ENCODE data around the gene RDM1. TPM values are rescaled to one million over a fixed set of nuclear protein-coding genes. Genes with fewer than 3 reads are reported as not detected.
"Not testable (repeated sequence)": the region's sequence is repeated elsewhere in the genome, so short reads cannot be mapped to it uniquely, and the experiment has no call there.

The RDM1 gene
- polyA plus RNA-seq, 1 donor from 2014 or later: not detected

DNA sequence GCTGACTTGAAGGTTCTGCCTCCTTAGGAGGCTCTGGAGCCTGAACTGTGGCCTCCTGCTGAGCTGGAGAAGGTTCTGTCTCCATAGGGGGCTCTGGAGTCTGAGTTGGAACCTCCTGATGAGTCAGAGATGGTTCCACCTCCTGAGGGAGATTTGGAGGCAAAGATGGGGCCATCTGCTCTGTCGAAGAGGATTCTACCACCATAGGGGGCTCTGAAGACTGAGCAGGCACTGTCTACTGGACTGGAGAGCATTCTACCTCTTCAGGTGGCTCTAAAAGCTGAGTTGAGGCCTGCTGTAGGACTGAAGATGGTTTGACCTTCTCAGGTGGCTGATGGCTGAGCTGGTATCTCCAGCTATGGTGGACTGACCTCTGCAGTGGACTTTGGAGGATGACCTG lies 16.2 kb downstream of the RDM1 start:
- Mint-ChIP-seq H3K4me1 (no peaks in the 10 kb centered on the region), H3K27ac (no peak overlapping the region), H3K27me3 (no peaks in the 10 kb centered on the region), H3K36me3 (no peaks in the 10 kb centered on the region), H3K4me3 (no peak overlapping the region), H3K9me3 (no peaks in the 10 kb centered on the region)

DNA sequence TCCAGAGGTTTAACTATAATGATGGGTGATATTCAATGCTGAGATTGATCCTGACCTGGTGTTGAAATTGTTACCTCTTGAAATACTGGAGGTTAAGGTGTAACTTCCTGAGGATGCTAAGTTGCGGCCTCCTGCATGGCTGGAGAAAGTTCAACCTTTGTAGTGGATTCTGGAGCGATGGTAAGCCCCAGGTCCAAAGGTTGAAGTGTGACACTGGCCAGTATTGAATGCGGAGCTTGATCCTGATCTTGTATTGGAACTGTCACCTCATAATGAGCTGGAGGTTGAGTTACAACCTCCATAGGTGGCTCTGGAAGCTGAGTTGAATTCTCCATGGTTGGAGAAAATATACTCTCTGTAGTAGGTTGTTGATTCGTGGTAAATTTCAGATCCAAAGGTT lies 17.0 kb downstream of the RDM1 start:
- Mint-ChIP-seq H3K4me3 (no peak overlapping the region), H3K27me3 (no peaks in the 10 kb centered on the region), H3K36me3 (no peaks in the 10 kb centered on the region), H3K4me1 (no peaks in the 10 kb centered on the region), H3K27ac (no peak overlapping the region), H3K9me3 (no peaks in the 10 kb centered on the region)

DNA sequence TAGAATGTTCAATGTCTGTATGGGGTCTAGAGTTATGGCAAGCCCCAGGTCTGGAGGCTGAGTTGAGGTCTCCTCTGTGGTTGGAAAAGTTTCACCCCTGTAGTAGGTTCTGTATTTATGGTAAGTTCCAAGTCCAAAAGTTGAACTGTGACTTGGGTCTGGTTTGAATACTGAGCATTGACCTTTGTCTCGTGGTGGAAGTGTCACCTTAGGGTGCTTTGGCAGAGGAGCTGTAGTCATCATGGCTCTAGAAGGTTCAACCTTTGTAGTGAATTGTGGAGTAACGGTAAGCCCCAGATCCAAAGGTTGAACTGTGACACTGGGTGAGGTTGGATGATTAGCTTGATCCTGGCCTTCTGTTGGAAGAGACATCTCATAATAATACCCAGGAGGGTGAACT lies 17.6 kb downstream of the RDM1 start:
- Mint-ChIP-seq H3K4me1 (no peaks in the 10 kb centered on the region), H3K27me3 (no peaks in the 10 kb centered on the region), H3K4me3 (no peak overlapping the region), H3K36me3 (no peaks in the 10 kb centered on the region), H3K9me3 (no peaks in the 10 kb centered on the region), H3K27ac (no peak overlapping the region)

DNA sequence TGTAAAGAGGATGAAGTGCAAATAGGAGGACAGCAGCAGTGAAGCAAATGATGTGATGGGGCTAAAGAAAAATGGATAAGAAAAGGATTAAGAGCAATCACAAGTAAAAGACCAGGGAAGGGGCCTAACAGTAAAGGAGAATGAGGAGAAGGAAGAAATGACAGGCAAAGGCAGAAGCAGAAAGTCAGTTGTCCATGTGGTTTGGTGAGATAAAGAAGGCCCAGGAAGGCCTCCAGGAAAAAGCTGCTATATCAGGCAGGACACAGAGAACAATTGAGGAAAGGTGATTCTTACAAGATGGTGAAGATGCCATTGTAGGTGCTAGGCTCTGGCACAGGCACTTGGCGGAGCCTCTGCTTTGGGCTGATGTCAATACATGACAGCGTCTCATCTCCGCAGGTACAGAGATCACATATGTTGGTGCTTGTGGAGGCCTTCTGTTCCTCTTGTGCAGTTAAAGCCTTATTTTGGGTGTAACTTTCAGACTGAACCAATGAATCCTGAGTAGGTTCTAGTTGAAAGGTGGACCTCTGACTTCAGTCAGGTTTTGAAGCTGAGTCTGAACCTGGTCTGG lies 18.1 kb downstream of the RDM1 start:
- Mint-ChIP-seq H3K4me1 (no peaks in the 10 kb centered on the region), H3K27ac (no peak overlapping the region), H3K27me3 (no peaks in the 10 kb centered on the region)

DNA sequence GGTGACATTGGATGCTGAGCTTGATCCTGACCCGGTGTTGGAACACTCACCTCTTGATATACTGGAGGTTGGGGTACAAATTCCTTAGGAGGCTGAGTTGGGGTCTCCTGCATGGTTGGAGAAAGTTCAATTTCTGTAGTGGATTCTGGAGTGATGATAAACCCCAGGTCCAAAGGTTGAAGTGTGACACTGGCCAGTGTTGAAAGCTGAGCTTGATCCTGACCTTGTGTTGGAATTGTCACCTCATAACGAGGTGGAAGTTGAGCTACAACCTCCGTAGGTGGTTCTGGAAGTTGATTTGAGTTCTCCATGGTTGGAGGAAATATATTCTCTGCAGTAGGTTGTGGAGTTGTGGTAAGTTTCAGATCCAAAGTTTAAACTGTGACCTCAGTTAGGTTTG lies 21.2 kb downstream of the RDM1 start:
- no peak overlapping the region for H3K27ac Mint-ChIP-seq
- no peaks in the 10 kb centered on the region for H3K4me1 Mint-ChIP-seq
- H3K9me3 Mint-ChIP-seq: no peaks in the 10 kb centered on the region
- H3K4me3 Mint-ChIP-seq: no peak overlapping the region
- no peaks in the 10 kb centered on the region for H3K27me3 Mint-ChIP-seq
- no peaks in the 10 kb centered on the region for H3K36me3 Mint-ChIP-seq

More for the DNA sequence above, 18.1 kb downstream of the RDM1 start:
- no peak overlapping the region for H3K4me3 Mint-ChIP-seq
- no peaks in the 10 kb centered on the region for H3K36me3 Mint-ChIP-seq
- H3K9me3 Mint-ChIP-seq: no peaks in the 10 kb centered on the region

DNA sequence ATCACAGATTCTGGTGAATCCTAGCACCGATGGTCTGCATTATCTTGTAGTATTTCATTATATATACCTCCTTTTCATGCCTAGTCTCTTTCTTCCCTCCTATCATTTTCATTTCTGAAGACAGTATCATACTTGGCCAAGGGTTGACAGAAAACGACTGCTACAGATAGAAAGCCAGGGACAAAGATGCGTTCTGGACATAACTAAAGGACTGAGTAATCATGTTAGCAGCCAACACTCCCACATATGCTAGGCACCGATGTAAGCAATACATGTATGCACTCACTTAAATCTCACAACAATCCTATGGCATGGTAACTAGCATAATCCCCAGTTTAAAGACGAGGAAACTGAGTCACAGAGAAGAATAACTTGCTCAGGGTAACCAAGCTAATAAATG lies 22.9 kb downstream of the RDM1 start:
- Mint-ChIP-seq H3K4me3 (no peak overlapping the region), H3K27me3 (no peaks in the 10 kb centered on the region), H3K9me3 (no peaks in the 10 kb centered on the region), H3K36me3 (no peaks in the 10 kb centered on the region), H3K4me1 (no peaks in the 10 kb centered on the region), H3K27ac (no peak overlapping the region)

DNA sequence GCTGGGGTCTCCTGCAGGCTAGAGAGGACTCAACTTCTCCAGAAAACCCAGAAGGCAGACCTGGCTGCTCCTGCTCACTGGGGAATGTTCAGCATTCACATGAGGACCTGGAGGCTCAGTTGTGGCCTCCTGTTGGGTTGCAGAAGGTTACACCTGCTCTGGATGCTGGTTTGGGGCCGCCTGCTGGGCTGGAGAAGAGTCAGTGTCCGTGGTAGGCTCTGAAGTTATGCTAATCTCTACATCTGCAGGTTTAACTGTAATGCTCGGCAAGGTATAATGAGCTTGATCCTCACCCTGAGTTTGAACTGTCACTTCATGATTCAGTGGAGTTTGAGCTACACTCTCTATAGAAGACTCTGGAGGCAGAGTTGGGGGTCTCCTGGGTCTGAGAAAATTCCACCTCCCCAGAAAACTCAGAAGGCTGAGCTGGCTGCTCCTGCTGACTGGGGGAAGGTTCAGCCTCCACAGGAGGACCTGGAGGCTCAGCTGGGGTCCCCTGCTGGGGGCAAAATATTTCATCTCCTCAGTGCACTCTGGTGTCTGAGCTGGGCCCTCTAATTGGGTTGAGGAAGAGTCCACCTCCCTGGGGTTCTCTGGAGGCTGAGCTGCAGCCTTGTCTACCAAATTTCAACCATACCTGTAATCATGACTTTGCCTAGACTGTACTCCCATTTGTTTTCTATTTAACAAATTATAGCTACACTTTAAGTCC lies 23.5 kb downstream of the RDM1 start:
- H3K4me3 Mint-ChIP-seq: no peak overlapping the region

DNA sequence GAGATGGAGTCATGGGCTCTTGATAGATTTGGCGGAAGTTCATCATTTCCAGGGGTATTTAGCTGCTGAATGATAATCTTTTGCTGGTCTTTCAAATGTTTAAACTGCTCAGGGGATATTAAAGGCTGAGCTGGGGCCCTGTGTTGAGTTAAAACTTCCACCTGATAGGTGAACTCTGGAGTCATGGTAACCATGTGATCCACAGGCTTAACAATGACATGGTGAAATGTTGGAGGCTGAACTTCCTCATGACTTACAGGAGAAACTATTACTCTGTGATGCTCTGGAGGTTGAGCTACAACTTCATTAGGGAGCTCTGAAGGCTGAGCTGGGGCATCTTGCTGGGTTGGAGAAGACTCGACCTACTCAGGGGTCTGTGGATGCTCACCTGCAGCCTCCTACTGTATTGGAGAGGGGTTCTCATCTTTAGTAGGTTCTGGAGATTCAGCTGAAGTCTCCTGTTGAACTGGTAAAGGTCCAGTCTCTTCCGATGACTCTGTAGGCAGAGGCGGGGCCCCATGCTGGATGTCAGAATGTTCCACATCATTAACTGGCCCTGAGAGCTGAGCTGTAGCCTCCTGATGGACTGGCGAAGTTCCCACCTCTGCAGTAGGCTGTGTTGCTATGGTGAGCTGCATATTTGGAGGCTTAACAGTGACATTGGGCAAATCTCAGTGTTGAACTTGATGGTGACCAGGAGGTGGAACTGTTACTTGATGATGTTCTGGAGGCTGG lies 24.2 kb downstream of the RDM1 start:
- no peaks in the 10 kb centered on the region for H3K4me1 Mint-ChIP-seq
- H3K36me3 Mint-ChIP-seq: no peaks in the 10 kb centered on the region
- H3K27ac Mint-ChIP-seq: no peak overlapping the region
- peaks cover under 1% of the 10 kb centered on the region for H3K27me3 Mint-ChIP-seq
- H3K4me3 Mint-ChIP-seq: no peak overlapping the region
- H3K9me3 Mint-ChIP-seq: no peaks in the 10 kb centered on the region

More for the DNA sequence above, 23.5 kb downstream of the RDM1 start:
- Mint-ChIP-seq H3K27ac (no peak overlapping the region), H3K27me3 (no peaks in the 10 kb centered on the region), H3K4me1 (no peaks in the 10 kb centered on the region), H3K36me3 (no peaks in the 10 kb centered on the region), H3K9me3 (no peaks in the 10 kb centered on the region)

DNA sequence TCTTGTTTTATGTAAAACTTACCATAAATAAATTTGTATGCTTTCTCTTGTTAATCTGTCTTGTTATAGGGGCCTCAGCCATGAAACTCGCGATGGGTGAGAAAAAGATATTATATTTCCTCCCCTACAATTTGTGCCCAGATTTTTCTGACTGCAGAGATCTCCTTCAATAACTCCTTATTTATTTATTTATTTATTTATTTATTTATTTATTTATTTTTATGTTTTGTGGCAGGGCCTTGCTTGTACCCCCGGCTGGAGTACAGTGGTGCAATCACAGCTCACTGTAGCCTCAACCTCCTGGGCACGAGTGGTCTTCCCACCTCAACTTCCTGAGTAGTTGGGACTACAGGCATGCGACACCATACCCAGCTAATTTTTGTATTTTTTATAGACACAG lies 27.1 kb downstream of the RDM1 start:
- Mint-ChIP-seq H3K4me1 (no peaks in the 10 kb centered on the region), H3K9me3 (no peaks in the 10 kb centered on the region), H3K4me3 (no peak overlapping the region), H3K27ac (no peak overlapping the region), H3K27me3 (peaks cover 2% of the 10 kb centered on the region), H3K36me3 (no peaks in the 10 kb centered on the region)

DNA sequence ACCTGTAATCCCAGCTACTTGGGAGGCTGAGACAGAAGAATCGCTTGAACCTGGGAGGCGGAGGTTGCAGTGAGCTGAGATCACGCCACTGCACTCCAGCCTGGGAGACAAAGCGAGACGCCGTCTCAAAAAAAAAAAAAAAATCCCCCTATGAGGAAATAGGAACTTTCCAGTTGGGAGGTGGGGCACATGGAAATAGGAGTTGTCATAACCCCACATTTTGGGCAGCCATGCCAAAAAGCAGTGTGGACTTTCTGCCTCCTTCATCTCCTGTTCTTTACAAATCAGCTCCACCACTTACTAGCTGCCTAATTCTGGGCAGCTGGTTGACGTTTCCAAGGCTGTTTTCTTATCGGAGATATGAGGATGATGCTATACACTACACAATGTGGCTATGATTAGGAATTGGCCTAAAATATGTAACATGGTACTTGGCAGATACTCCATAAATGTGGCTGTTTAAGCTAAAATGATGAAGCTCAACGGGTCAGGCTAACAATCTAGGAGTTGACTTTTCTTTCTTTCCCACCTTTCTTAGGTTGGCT lies 28.9 kb downstream of the RDM1 start:
- Mint-ChIP-seq H3K9me3 (no peaks in the 10 kb centered on the region), H3K27ac (no peak overlapping the region), H3K27me3 (peaks cover 2% of the 10 kb centered on the region), H3K36me3 (no peaks in the 10 kb centered on the region), H3K4me3 (no peak overlapping the region), H3K4me1 (no peaks in the 10 kb centered on the region)

DNA sequence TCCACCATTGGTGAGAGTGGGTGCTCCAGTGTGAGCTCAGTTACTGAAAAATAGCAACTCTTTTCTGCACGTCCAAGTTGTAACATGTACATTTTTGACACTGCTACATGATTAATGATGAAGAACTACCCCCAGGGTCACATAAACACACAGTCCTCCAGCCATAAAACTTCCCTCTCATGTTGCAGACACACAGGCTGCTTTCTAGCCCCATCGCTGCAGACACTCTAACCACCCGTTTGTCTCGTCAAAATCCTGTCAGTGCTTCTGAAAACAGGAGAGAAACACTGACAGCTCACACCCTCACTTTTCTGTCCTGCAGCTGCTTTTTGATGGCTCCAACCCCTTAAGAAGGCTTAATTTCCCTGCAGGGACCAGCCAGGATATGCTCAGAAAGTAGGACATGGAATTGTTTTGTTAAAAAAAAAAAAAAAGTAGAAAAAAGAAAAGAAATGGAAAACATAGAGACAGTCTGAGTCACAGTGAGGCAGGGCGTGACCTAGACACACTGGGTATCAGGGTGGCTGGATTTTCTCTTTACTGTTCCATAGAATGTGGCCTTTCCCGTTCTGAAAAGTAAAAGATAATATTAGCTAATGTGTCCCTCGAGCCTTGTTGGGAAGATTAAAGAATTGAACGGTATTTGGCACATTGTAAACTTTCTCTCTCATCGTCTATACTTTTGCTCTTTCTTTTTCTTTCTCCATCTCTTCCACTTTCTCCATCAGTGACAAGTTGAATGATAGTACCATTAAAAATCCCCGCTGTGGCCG lies 29.7 kb downstream of the RDM1 start:
- Mint-ChIP-seq H3K9me3 (no peaks in the 10 kb centered on the region), H3K4me3 (no peak overlapping the region), H3K27me3 (peaks cover 4% of the 10 kb centered on the region), H3K36me3 (no peaks in the 10 kb centered on the region), H3K4me1 (no peaks in the 10 kb centered on the region), H3K27ac (peak overlapping the region in 1 of 3 donors; percentile 83)

DNA sequence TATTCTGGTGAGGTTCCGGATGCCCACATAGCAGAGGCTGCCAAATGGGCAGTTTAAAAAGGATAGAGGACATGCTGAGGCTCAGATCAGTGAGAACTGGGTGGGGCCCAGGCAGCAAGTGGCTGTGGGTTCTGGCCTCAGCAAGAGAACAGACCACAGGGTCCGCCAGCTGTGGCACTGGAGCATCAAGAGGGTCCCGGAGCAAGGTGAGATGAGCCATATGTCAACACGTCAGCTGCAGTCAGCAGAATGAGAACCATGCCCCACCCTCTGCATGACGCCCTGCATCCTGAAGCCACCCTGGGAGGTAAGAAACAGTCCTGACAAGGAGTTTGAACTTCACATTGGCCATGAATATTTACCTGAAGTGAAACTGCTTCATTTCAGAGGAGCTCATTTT lies 30.3 kb downstream of the RDM1 start:
- Mint-ChIP-seq H3K27ac (peak overlapping the region in 1 of 3 donors; percentile 83), H3K27me3 (peaks cover 4% of the 10 kb centered on the region), H3K4me3 (no peak overlapping the region), H3K4me1 (no peaks in the 10 kb centered on the region), H3K36me3 (no peaks in the 10 kb centered on the region), H3K9me3 (no peaks in the 10 kb centered on the region)

DNA sequence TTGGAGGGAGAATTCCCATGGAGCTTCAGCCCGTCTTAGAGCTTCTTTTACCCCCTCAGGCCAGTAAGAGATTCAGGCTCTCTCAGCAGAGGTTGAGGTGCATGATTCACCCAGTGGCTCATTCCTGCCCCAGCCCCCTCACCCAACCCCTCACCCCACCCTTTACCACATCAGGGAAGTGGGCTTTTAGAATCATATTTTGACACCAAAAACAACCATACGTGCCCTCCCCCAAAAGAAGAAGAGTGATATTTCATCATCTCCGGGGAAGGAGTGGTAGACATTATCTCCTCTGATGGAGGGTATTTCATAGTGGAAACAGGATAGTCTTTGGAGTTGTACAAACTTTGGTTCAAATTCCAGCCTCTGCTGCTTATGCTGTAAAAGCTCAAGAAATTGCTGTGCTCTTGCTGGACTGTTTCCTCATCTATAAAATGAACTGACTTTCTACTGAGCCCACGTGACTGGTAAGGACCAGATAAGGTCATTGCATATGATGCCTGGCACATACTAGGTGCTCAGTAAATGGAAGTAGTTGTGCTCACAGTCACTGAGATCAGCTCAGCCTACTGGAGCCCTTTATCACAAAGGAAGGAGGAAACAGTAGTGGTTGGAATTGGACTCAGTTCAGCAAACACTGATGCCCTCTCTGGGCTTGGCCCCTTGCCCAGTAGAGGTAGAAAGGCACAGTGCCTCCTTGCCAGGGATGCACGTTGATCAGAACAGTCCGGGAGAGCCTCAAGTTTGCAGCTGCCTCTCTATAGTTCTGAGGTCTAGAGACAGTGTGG lies 32.1 kb downstream of the RDM1 start:
- H3K4me3 Mint-ChIP-seq: no peak overlapping the region
- H3K4me1 Mint-ChIP-seq: no peaks in the 10 kb centered on the region
- H3K36me3 Mint-ChIP-seq: no peaks in the 10 kb centered on the region
- no peaks in the 10 kb centered on the region for H3K9me3 Mint-ChIP-seq
- H3K27me3 Mint-ChIP-seq: peaks cover 4% of the 10 kb centered on the region
- no peak overlapping the region for H3K27ac Mint-ChIP-seq

DNA sequence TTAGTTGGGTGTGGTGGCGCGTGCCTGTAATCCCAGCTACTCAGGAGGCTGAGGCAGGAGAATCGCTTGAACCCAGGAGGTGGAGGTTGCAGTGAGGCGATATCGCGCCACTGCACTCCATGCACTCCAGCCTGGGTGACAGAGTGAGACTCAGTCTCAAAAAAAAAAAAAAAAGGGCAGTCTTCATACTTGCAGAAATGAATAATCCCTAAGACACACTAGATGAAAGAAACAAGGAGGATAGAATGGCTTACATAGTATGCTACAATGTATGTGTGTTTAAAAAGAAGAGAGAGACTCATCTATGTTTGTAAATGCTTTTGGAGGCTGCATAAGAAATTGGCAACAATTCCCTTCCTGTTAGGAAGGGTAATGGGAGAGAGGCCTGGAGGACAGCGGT lies 32.8 kb downstream of the RDM1 start:
- not testable (repeated sequence) for H3K27me3 Mint-ChIP-seq, H3K4me1 Mint-ChIP-seq, H3K4me3 Mint-ChIP-seq, H3K36me3 Mint-ChIP-seq, H3K27ac Mint-ChIP-seq, H3K9me3 Mint-ChIP-seq
